Activated T-cell treated with anti-CD3 and anti-CD28 coated beads, Interleukin-2, amount 50 U/mL, for 4 hours (primary cell): ENCODE measurements around the gene DGCR2. TPM values are rescaled to one million over a fixed set of nuclear protein-coding genes. Genes with fewer than 3 reads are reported as not detected.
A peak's percentile ranks its signal among the peaks of the same experiment; 100 is the strongest.
"Not testable (repeated sequence)": the region's sequence is repeated elsewhere in the genome, so short reads cannot be mapped to it uniquely, and the experiment has no call there.

Source experiments
- ATAC-seq, 2 donors: fragments of 200-7000 bp; cut with Tn5 transposase; one replicate each; pipeline ENCODE4 v1.10.0; 2021
- DNase-seq: peaks from one replicate; pipeline ENCODE4 v3.0.0-alpha.2; 2020
- H3K27me3 Mint-ChIP-seq: one replicate; pipeline ENCODE4 v1.8.0; 2021; ENCODE audit warnings: low read depth, mixed read lengths
- H3K36me3 Mint-ChIP-seq: one replicate; pipeline ENCODE4 v1.8.0; 2022; ENCODE audit warnings: mixed read lengths; ENCODE audit not compliant: insufficient read depth
- H3K4me1 Mint-ChIP-seq: one replicate; pipeline ENCODE4 v1.8.0; 2021; ENCODE audit warnings: low read depth, mixed read lengths
- H3K4me3 Mint-ChIP-seq: one replicate; pipeline ENCODE4 v1.8.0; 2021; ENCODE audit warnings: mild to moderate bottlenecking, moderate library complexity, mixed read lengths
- H3K9me3 Mint-ChIP-seq: one replicate; pipeline ENCODE4 v1.8.0; 2021; ENCODE audit warnings: mixed read lengths
- total RNA-seq, 3 donors: library from RNA; stranded (reverse); gene quantifications; one replicate each; pipeline ENCODE4 v1.2.1, GENCODE V29; 2021

The DGCR2 gene
- total RNA-seq, 3 donors from 2014 or later = 25.8 to 27.7 (median 27.0) TPM

- ATAC-seq, H3K4me3 Mint-ChIP-seq, H3K4me1 Mint-ChIP-seq, H3K36me3 Mint-ChIP-seq, H3K9me3 Mint-ChIP-seq, DNase-seq: not testable (repeated sequence)
- peaks cover 25% of the 10 kb centered on the region for H3K27me3 Mint-ChIP-seq
Observed at GRCh38 chr22:19030889-19031252, 91.3 kb downstream of the DGCR2 start.

- not testable (repeated sequence) for H3K36me3 Mint-ChIP-seq, DNase-seq, H3K4me3 Mint-ChIP-seq, ATAC-seq, H3K4me1 Mint-ChIP-seq, H3K9me3 Mint-ChIP-seq
- H3K27me3 Mint-ChIP-seq = peaks cover 25% of the 10 kb centered on the region
Observed at GRCh38 chr22:19030226-19030888, 91.9 kb downstream of the DGCR2 start.

GRCh38 chr22:19029113-19030103, 92.8 kb downstream of the DGCR2 start:
- peak; percentile 14 to 21 for ATAC-seq
- H3K9me3 Mint-ChIP-seq, DNase-seq, H3K4me1 Mint-ChIP-seq, H3K36me3 Mint-ChIP-seq, H3K4me3 Mint-ChIP-seq: not testable (repeated sequence)
- H3K27me3 Mint-ChIP-seq = peaks cover 28% of the 10 kb centered on the region

GRCh38 chr22:19028060-19028455, 94.2 kb downstream of the DGCR2 start:
- H3K9me3 Mint-ChIP-seq, DNase-seq, H3K36me3 Mint-ChIP-seq, H3K4me3 Mint-ChIP-seq, H3K4me1 Mint-ChIP-seq, ATAC-seq: not testable (repeated sequence)
- peaks cover 38% of the 10 kb centered on the region for H3K27me3 Mint-ChIP-seq

- H3K9me3 Mint-ChIP-seq, H3K4me1 Mint-ChIP-seq, H3K4me3 Mint-ChIP-seq, H3K36me3 Mint-ChIP-seq, ATAC-seq, DNase-seq: not testable (repeated sequence)
- peaks cover 42% of the 10 kb centered on the region for H3K27me3 Mint-ChIP-seq
Observed at GRCh38 chr22:19027371-19028059, 94.7 kb downstream of the DGCR2 start.

- H3K9me3 Mint-ChIP-seq, ATAC-seq, H3K4me3 Mint-ChIP-seq, H3K36me3 Mint-ChIP-seq, H3K4me1 Mint-ChIP-seq, DNase-seq: not testable (repeated sequence)
- H3K27me3 Mint-ChIP-seq = peaks cover 43% of the 10 kb centered on the region
Observed at GRCh38 chr22:19026080-19026479, 96.1 kb downstream of the DGCR2 start.

GRCh38 chr22:19024956-19025489, 97.2 kb downstream of the DGCR2 start:
- not testable (repeated sequence) for ATAC-seq, H3K9me3 Mint-ChIP-seq, H3K4me3 Mint-ChIP-seq, H3K4me1 Mint-ChIP-seq, H3K36me3 Mint-ChIP-seq, DNase-seq
- peaks cover 45% of the 10 kb centered on the region for H3K27me3 Mint-ChIP-seq

GRCh38 chr22:19023931-19024330, 98.3 kb downstream of the DGCR2 start:
- not testable (repeated sequence) for DNase-seq, H3K36me3 Mint-ChIP-seq, H3K4me3 Mint-ChIP-seq, H3K9me3 Mint-ChIP-seq, H3K4me1 Mint-ChIP-seq, ATAC-seq
- peaks cover 53% of the 10 kb centered on the region for H3K27me3 Mint-ChIP-seq

GRCh38 chr22:19022755-19023154, 99.5 kb downstream of the DGCR2 start:
- Mint-ChIP-seq H3K36me3 (no peaks in the 10 kb centered on the region), H3K9me3 (no peaks in the 10 kb centered on the region), H3K4me1 (peaks cover 3% of the 10 kb centered on the region), H3K27me3 (peaks cover 49% of the 10 kb centered on the region), H3K4me3 (no peak overlapping the region)
- ATAC-seq (peak in 1 of 2 donors; percentile 28), DNase-seq (no peak)

- no peak overlapping the region for H3K4me3 Mint-ChIP-seq
- no peaks in the 10 kb centered on the region for H3K36me3 Mint-ChIP-seq
- peaks cover 3% of the 10 kb centered on the region for H3K4me1 Mint-ChIP-seq
- DNase-seq = no peak
- no peaks in the 10 kb centered on the region for H3K9me3 Mint-ChIP-seq
- no peak for ATAC-seq
- H3K27me3 Mint-ChIP-seq = peaks cover 50% of the 10 kb centered on the region
Observed at GRCh38 chr22:19019679-19020032, 102.6 kb downstream of the DGCR2 start.

- no peak for DNase-seq
- Mint-ChIP-seq H3K9me3 (no peaks in the 10 kb centered on the region), H3K4me1 (peaks cover 3% of the 10 kb centered on the region), H3K4me3 (no peak overlapping the region), H3K36me3 (no peaks in the 10 kb centered on the region), H3K27me3 (peaks cover 46% of the 10 kb centered on the region)
- no peak for ATAC-seq
Observed at GRCh38 chr22:19019029-19019678, 103.1 kb downstream of the DGCR2 start.

- ATAC-seq (no peak), DNase-seq (no peak)
- Mint-ChIP-seq H3K36me3 (no peaks in the 10 kb centered on the region), H3K27me3 (peaks cover 44% of the 10 kb centered on the region), H3K4me1 (peaks cover 3% of the 10 kb centered on the region), H3K9me3 (no peaks in the 10 kb centered on the region), H3K4me3 (no peak overlapping the region)
Observed at GRCh38 chr22:19018256-19018655, 104.0 kb downstream of the DGCR2 start.

GRCh38 chr22:19016081-19016766, 106.0 kb downstream of the DGCR2 start:
- Mint-ChIP-seq H3K4me1 (no peaks in the 10 kb centered on the region), H3K36me3 (no peaks in the 10 kb centered on the region), H3K4me3 (no peak overlapping the region), H3K9me3 (no peaks in the 10 kb centered on the region), H3K27me3 (peaks cover 48% of the 10 kb centered on the region)
- DNase-seq (no peak), ATAC-seq (no peak)
